ENCODE data around the gene EEIG1.

Gene EEIG1

GRCh38 chr9:128020692-128021091 is 39.9 kb upstream of the EEIG1 start:
- Histone ChIP-seq H3K36me3 (ENCODE audit: insufficient read depth, low read length) (no peaks in the 10 kb centered on the region), H2AFZ (ENCODE audit: low read length) (no peak overlapping the region), H3K4me3 (ENCODE audit: low read length, poor library complexity, severe bottlenecking) (no peak overlapping the region), H3K79me2 (ENCODE audit: insufficient read depth, low read length) (0 out of 2 replicates have a peak, but pooled peaks cover 5% of the 10 kb centered on the region), H3K4me1 (ENCODE audit: insufficient read depth, low read length, poor library complexity, severe bottlenecking) (peaks cover 29% of the 10 kb centered on the region), H4K20me1 (ENCODE audit: insufficient read depth, low read length, poor library complexity, severe bottlenecking) (no peaks in the 10 kb centered on the region), H3F3A (ENCODE audit: low read depth) (no peaks in the 10 kb centered on the region), H3K9ac (ENCODE audit: low read depth, low read length, poor library complexity, severe bottlenecking) (no peak overlapping the region), H3K9me3 (ENCODE audit: insufficient read depth, low read depth, low read length) (no peaks in the 10 kb centered on the region), H3K27me3 (ENCODE audit: insufficient read depth, low read length, poor library complexity, severe bottlenecking) (no peaks in the 10 kb centered on the region), H3K9me2 (replicated peaks; ENCODE audit: low read depth, low read length) (no peaks in the 10 kb centered on the region), H3K4me2 (ENCODE audit: low read depth, low read length, poor library complexity, severe bottlenecking) (no peak overlapping the region)
- TF ChIP-seq EZH2phosphoT487 (IDR thresholded peaks at IDR 0.05; ENCODE audit: borderline replicate concordance) (no peak), CTCF (conservative IDR thresholded peaks at IDR 0.05; ENCODE audit: low read length) (peak; percentile 66)

- no peaks in the 10 kb centered on the region for H3K9me3 ChIP-seq (ENCODE audit: insufficient read depth, low read depth, low read length)
- no peaks in the 10 kb centered on the region for H3K36me3 ChIP-seq (ENCODE audit: insufficient read depth, low read length)
- H3K4me2 ChIP-seq (ENCODE audit: low read depth, low read length, poor library complexity, severe bottlenecking): no peak overlapping the region
- no peaks in the 10 kb centered on the region for H4K20me1 ChIP-seq (ENCODE audit: insufficient read depth, low read length, poor library complexity, severe bottlenecking)
- no peak overlapping the region for H3K9ac ChIP-seq (ENCODE audit: low read depth, low read length, poor library complexity, severe bottlenecking)
- no peaks in the 10 kb centered on the region for H3K79me2 ChIP-seq (ENCODE audit: insufficient read depth, low read length)
- H3K9me2 ChIP-seq (replicated peaks; ENCODE audit: low read depth, low read length): no peaks in the 10 kb centered on the region
- H3K4me1 ChIP-seq (ENCODE audit: insufficient read depth, low read length, poor library complexity, severe bottlenecking): no peaks in the 10 kb centered on the region
- no peaks in the 10 kb centered on the region for H3F3A ChIP-seq (ENCODE audit: low read depth)
- H2AFZ ChIP-seq (ENCODE audit: low read length): no peak overlapping the region
- no peak overlapping the region for H3K4me3 ChIP-seq (ENCODE audit: low read length, poor library complexity, severe bottlenecking)
- H3K27me3 ChIP-seq (ENCODE audit: insufficient read depth, low read length, poor library complexity, severe bottlenecking): no peaks in the 10 kb centered on the region
- TF ChIP-seq EZH2phosphoT487 (IDR thresholded peaks at IDR 0.05; ENCODE audit: borderline replicate concordance) (no peak), CTCF (conservative IDR thresholded peaks at IDR 0.05; ENCODE audit: low read length) (no peak)
These were observed 34.9 kb upstream of the EEIG1 start for GRCh38 chr9:128015696-128016095.

DNA sequence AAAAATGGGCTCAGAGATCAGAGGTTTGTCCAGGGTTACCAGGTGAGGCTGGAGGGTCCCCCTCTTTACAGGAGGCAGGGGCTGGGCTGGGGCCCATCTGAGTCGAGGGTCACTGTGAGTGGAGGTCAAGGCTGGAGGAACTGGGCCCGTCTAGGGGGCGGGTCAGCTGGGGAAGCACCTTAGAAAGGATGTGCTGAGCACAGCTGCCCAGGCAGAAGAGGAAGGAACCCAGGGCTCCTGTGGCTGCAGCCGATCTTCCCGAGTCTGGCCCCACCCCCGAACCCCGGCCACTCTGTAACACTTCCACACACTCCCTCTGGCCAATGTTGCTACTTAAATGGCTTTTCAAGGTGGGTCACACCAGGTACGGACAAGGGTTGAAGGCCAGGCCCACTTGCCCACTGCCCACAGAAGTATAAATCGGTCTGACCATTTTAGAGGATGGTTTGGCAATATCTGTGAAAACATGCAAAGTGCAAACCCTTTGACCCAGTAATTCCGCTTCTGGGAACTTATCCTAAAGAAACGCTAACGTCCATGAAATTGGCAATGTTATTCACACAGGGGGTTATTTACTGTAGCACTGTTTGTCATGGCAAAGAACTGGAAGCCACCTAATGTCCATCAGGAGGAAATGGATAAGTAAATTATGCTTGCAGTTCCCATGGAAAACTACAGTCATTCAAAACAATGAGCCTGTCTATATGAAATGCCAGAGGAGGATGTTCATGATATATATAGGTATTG is 30.5 kb upstream of the EEIG1 start:
- H3K9me3 ChIP-seq (ENCODE audit: insufficient read depth, low read depth, low read length): no peaks in the 10 kb centered on the region
- H4K20me1 ChIP-seq (ENCODE audit: insufficient read depth, low read length, poor library complexity, severe bottlenecking): no peaks in the 10 kb centered on the region
- H3K36me3 ChIP-seq (ENCODE audit: insufficient read depth, low read length): no peaks in the 10 kb centered on the region
- H3K9me2 ChIP-seq (replicated peaks; ENCODE audit: low read depth, low read length): no peaks in the 10 kb centered on the region
- TF ChIP-seq CTCF (conservative IDR thresholded peaks at IDR 0.05; ENCODE audit: low read length): no peak
- no peak for TF ChIP-seq EZH2phosphoT487 (IDR thresholded peaks at IDR 0.05; ENCODE audit: borderline replicate concordance)
- peaks cover 10% of the 10 kb centered on the region for H3K4me1 ChIP-seq (ENCODE audit: insufficient read depth, low read length, poor library complexity, severe bottlenecking)
- no peak overlapping the region for H3K4me3 ChIP-seq (ENCODE audit: low read length, poor library complexity, severe bottlenecking)
- no peaks in the 10 kb centered on the region for H3K27me3 ChIP-seq (ENCODE audit: insufficient read depth, low read length, poor library complexity, severe bottlenecking)
- H3F3A ChIP-seq (ENCODE audit: low read depth): no peaks in the 10 kb centered on the region
- H3K79me2 ChIP-seq (ENCODE audit: insufficient read depth, low read length): no peaks in the 10 kb centered on the region
- no peak overlapping the region for H2AFZ ChIP-seq (ENCODE audit: low read length)
- H3K4me2 ChIP-seq (ENCODE audit: low read depth, low read length, poor library complexity, severe bottlenecking): no peak overlapping the region
- H3K9ac ChIP-seq (ENCODE audit: low read depth, low read length, poor library complexity, severe bottlenecking): no peak overlapping the region
